ENCODE results near the gene CCDC192. TPM values are rescaled to one million over a fixed set of nuclear protein-coding genes. Genes with fewer than 3 reads are reported as not detected.

The CCDC192 gene
- total and polyA plus RNA-seq, 2 of the 4 experiments (the other 2 are of a cell fraction) = not detected

DNA sequence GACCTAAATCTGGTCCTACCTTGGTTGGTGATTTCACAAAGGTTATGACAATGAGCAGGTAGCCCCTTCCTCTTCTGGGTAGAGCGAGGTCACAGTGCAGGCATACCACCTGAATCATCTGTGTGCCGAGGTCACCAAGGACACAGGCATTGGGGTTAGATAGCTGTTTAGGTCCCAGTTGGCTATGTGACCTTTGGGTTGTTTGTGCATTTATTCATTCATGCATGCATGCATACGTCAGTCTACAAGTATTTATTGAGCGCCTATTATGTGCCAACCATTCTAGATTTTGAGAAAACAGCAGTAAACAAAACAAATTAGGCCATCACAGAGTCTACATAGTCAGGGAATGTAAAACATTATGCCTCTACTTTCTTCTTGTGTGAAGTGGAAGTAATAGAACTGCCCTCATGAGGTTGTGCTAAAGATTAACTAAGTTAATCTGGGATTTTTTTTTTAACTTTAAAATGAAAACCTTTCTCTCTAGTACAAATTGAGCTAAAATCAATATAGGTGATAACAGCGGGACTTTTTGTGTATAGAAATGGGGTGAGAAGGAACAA lies 275.6 kb downstream of the CCDC192 start:
- Histone ChIP-seq H2AK9ac (replicated peaks; ENCODE audit: low read depth, low read length, poor library complexity) (no peak overlapping the region), H3K36me3 (ENCODE audit: control insufficient read depth, insufficient read depth, low read length) (no peaks in the 10 kb centered on the region), H4K5ac (ENCODE audit: low read depth, low read length) (no peak overlapping the region), H4K91ac (ENCODE audit: insufficient read depth, low read depth, low read length) (no peak overlapping the region), H4K8ac (ENCODE audit: low read depth in 2 of 2, low read length in 2 of 2) (no peak overlapping the region), H3K4me2 (ENCODE audit: low read depth, low read length) (no peak overlapping the region), H3K79me1 (ENCODE audit: low read depth in 1 of 2, low read length in 2 of 2) (no peaks in the 10 kb centered on the region), H3K4me3 (ENCODE audit: insufficient read depth, low read depth, low read length) (no peak overlapping the region), H2BK5ac (ENCODE audit: low read depth, low read length, poor library complexity, severe bottlenecking) (no peak overlapping the region), H2BK120ac (ENCODE audit: low read depth, low read length) (no peak overlapping the region), H3K14ac (replicated peaks; ENCODE audit: low read depth, low read length) (no peak overlapping the region), H4K20me1 (ENCODE audit: insufficient read depth, low read length) (no peaks in the 10 kb centered on the region), H3K9ac (ENCODE audit: low read depth, low read length) (no peak overlapping the region), H2AFZ (replicated peaks; ENCODE audit: low read length, poor library complexity) (no peak overlapping the region), H3K56ac (ENCODE audit: extremely low read depth, insufficient read depth, low read length) (no peak overlapping the region), H3K18ac (ENCODE audit: low read depth, low read length) (no peak overlapping the region), H2BK20ac (ENCODE audit: low read depth, low read length) (no peak overlapping the region), H3K23ac (ENCODE audit: low read depth, low read length) (no peak overlapping the region), H2BK15ac (ENCODE audit: low read depth, low read length) (no peak overlapping the region), H3K9me3 (ENCODE audit: control insufficient read depth, insufficient read depth, low read length) (no peaks in the 10 kb centered on the region), H3K27me3 (ENCODE audit: control insufficient read depth, insufficient read depth, low read length) (no peaks in the 10 kb centered on the region), H3K27ac (ENCODE audit: insufficient read depth, low read length) (no peak overlapping the region), H2AK5ac (ENCODE audit: low read depth, low read length) (no peak overlapping the region), H3K9me1 (ENCODE audit: insufficient read depth, low read length) (peaks cover 2% of the 10 kb centered on the region; the same call in 1 of the 2 replicates), H3K4ac (ENCODE audit: low read depth, low read length) (no peak overlapping the region), H3K4me1 (ENCODE audit: control insufficient read depth, insufficient read depth, low read length) (no peaks in the 10 kb centered on the region)
- WGBS, 2 experiments (ENCODE audit: extremely low coverage in 2 of 2, insufficient read length in 1 of 2) = no CpG with 5 or more reads among the region's 5 CpGs
- no TSS peak for BruUV-seq (replicated peaks)
- in situ Hi-C loops (cut with MboI; ENCODE audit: low sequenced_read_pairs) (no loop called here), dilution Hi-C loops (cut with HindIII; ENCODE audit: low sequenced_read_pairs, unreplicated experiment) (no loop called here), intact Hi-C loops (cut with micrococcal nuclease) (no loop called here)
- no peak for ATAC-seq (ENCODE audit: low read depth)
- DNase-seq = no peak
- no peak for TF ChIP-seq FOS (IDR thresholded peaks at IDR 0.05; ENCODE audit: low read depth, low read length)
- TF ChIP-seq MXI1 (IDR thresholded peaks at IDR 0.05; ENCODE audit: borderline replicate concordance, low read depth, low read length) = no peak
- TF ChIP-seq, protein P1, sequence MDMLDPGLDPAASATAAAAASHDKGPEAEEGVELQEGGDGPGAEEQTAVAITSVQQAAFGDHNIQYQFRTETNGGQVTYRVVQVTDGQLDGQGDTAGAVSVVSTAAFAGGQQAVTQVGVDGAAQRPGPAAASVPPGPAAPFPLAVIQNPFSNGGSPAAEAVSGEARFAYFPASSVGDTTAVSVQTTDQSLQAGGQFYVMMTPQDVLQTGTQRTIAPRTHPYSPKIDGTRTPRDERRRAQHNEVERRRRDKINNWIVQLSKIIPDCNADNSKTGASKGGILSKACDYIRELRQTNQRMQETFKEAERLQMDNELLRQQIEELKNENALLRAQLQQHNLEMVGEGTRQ (IDR thresholded peaks at IDR 0.05; ENCODE audit: low read depth, low read length) = no peak
- TF ChIP-seq, protein P2, sequence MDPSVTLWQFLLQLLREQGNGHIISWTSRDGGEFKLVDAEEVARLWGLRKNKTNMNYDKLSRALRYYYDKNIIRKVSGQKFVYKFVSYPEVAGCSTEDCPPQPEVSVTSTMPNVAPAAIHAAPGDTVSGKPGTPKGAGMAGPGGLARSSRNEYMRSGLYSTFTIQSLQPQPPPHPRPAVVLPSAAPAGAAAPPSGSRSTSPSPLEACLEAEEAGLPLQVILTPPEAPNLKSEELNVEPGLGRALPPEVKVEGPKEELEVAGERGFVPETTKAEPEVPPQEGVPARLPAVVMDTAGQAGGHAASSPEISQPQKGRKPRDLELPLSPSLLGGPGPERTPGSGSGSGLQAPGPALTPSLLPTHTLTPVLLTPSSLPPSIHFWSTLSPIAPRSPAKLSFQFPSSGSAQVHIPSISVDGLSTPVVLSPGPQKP (IDR thresholded peaks at IDR 0.05; ENCODE audit: borderline replicate concordance, low read depth, low read length) = no peak
- TF ChIP-seq RCOR1 (IDR thresholded peaks at IDR 0.05; ENCODE audit: insufficient replicate concordance, low read length) = no peak
- TF ChIP-seq, protein P3, sequence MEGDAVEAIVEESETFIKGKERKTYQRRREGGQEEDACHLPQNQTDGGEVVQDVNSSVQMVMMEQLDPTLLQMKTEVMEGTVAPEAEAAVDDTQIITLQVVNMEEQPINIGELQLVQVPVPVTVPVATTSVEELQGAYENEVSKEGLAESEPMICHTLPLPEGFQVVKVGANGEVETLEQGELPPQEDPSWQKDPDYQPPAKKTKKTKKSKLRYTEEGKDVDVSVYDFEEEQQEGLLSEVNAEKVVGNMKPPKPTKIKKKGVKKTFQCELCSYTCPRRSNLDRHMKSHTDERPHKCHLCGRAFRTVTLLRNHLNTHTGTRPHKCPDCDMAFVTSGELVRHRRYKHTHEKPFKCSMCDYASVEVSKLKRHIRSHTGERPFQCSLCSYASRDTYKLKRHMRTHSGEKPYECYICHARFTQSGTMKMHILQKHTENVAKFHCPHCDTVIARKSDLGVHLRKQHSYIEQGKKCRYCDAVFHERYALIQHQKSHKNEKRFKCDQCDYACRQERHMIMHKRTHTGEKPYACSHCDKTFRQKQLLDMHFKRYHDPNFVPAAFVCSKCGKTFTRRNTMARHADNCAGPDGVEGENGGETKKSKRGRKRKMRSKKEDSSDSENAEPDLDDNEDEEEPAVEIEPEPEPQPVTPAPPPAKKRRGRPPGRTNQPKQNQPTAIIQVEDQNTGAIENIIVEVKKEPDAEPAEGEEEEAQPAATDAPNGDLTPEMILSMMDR (conservative IDR thresholded peaks at IDR 0.05; ENCODE audit: low read depth, low read length) = no peak
- no peak for TF ChIP-seq SMC3 (IDR thresholded peaks at IDR 0.05; ENCODE audit: low read depth, low read length)
- no peak for TF ChIP-seq NFE2L2 (IDR thresholded peaks at IDR 0.05; ENCODE audit: low read depth, low read length)
- no peak for TF ChIP-seq RFX5 (IDR thresholded peaks at IDR 0.05; ENCODE audit: low read depth, low read length)
- TF ChIP-seq MAFK (IDR thresholded peaks at IDR 0.05; ENCODE audit: low read depth, low read length) = no peak
- TF ChIP-seq CHD1 (IDR thresholded peaks at IDR 0.05; ENCODE audit: low read depth, low read length) = no peak
- no peak for TF ChIP-seq BHLHE40 (IDR thresholded peaks at IDR 0.05; ENCODE audit: low read depth, low read length)
- TF ChIP-seq MAZ (IDR thresholded peaks at IDR 0.05; ENCODE audit: borderline replicate concordance, low read depth, low read length) = no peak
- no peak for TF ChIP-seq POLR2A (IDR thresholded peaks at IDR 0.05; ENCODE audit: low read depth, low read length)
- no peak for TF ChIP-seq CEBPB (IDR thresholded peaks at IDR 0.05; ENCODE audit: low read depth, low read length)
- TF ChIP-seq RAD21 (IDR thresholded peaks at IDR 0.05; ENCODE audit: low read length) = no peak
- CTCF ChIA-PET = no interaction called here
- POLR2A ChIA-PET (ENCODE audit: unreplicated experiment) = no interaction called here

Data from IMR-90 (cell line).